Activated naive CD4-positive, alpha-beta T cell (primary cell): ENCODE results near the gene C22orf39.

ENCODE experiments used
- DNase-seq, 4 experiments: peaks; one replicate each; lab custom pipeline; 2025; lab: John Stamatoyannopoulos, UW

Gene C22orf39

GRCh38 chr22:19398206-19398605 is 49.3 kb downstream of the C22orf39 start:
- DNase-seq: no peak

GRCh38 chr22:19397734-19398104 is 49.8 kb downstream of the C22orf39 start:
- no peak for DNase-seq

- no peak for DNase-seq
Observed at GRCh38 chr22:19396934-19397733, 50.4 kb downstream of the C22orf39 start.

- DNase-seq: no peak
Observed at GRCh38 chr22:19396561-19396933, 51.0 kb downstream of the C22orf39 start.

DNA sequence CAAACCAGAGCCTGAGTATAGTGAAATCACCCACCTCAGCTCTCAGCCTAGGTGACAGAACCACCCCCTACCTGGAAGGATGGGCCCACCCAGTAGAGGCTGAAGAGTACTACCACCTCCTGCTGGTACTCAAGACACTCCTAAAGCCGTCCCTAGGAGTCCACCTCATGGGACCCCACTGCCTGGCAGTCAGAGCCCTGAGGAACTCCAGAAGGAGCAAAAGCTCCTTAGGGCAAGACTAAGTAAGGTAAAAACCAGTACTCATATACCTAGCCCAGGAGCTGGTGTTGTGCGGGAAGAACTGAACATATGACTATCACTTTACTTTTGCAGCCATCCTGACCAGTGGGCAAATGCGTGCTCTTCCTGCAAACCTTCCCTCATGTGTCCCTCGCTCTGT is 52.2 kb downstream of the C22orf39 start:
- no peak for DNase-seq

DNA sequence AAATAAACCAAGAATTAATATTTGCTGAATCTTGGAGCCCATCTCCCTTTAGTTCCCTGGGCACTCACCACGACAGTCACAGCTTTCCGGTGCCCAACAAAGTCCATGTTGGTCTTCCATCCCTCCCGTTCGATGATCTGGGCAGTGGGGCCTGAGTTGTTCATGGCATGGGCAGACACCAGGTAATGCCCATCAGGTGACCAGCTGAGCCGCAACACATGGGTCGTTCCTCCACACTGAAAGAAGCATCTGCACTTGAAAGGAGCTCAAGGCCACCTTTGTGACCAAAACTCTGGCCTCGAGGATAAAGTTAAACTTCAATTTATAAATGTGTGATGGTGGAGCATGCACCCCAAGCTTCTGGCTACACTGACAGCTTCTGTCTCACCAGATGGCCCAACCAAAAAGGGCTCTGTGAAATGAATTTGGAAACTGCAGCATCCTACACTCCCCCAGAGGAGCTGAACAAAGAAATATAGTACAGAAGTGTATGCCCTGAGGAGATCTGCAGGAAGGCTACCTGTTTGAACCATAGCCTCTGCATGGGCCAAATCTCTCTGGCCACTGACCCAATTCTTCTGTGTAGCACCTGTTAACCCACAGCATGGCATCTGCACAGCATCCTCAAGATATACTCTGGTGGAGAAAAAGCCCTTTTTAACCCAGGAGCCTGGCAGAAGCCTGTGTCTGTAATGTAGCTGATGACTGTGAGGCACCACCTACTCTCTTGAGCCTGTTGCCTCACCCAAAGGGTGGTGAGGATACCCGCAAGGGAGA is 53.0 kb downstream of the C22orf39 start:
- DNase-seq: no peak

DNA sequence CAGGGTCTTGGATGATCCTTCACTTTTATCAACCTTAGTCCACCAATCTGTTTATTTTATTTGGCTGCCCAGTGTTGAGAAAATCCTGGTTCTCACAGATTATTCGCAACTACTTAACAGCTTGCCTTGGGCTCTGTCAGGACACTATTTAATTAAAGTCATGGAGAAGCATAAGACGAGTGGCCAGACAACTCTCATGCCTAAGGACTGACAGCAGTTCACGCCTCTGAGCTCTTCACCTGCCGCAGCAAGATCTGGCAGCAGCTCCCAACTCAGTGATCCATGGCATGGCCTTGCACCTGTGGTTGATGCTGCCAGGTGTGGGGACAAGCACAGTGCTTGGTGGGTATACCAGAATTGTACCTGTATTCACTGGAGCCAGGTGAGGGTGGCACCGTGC is 53.8 kb downstream of the C22orf39 start:
- DNase-seq: no peak
